Measurements from ENCODE around the gene BATF.

GRCh38 chr14:75553157-75553556 is 30.9 kb downstream of the BATF start:
- TF ChIP-seq POLR2A (IDR thresholded peaks at IDR 0.05) (no peak), CTCF (IDR thresholded peaks at IDR 0.05) (no peak), POLR2AphosphoS5 (IDR thresholded peaks at IDR 0.05) (no peak)

All from transverse colon (tissue), 4 donors.